Prostate gland (tissue), 2 donors: ENCODE data around the gene MAD1L1.

Source experiments
- CTCF ChIP-seq, 4 experiments: fragments of 200-600 bp in 2 of 4; fragments of 450-650 bp in 2 of 4; sonication (generic) in 2 of 4; IDR thresholded peaks; 1 replicate in 3 of 4; 2 replicates in 1 of 4; pipeline ENCODE4 v1.5.1; 2016 to 2019; ENCODE audit warnings: antibody characterized with exemption in 4 of 4, mild to moderate bottlenecking in 2 of 4, moderate library complexity in 2 of 4
- POLR2A ChIP-seq: fragments of 450-650 bp; IDR thresholded peaks from one replicate; pipeline ENCODE4 v1.6.1; 2016; ENCODE audit warnings: antibody characterized with exemption, mild to moderate bottlenecking
- POLR2AphosphoS5 ChIP-seq: sonication (generic); formaldehyde crosslinking; IDR thresholded peaks from one replicate; pipeline ENCODE4 v1.6.1; 2017; ENCODE audit warnings: antibody characterized with exemption

DNA sequence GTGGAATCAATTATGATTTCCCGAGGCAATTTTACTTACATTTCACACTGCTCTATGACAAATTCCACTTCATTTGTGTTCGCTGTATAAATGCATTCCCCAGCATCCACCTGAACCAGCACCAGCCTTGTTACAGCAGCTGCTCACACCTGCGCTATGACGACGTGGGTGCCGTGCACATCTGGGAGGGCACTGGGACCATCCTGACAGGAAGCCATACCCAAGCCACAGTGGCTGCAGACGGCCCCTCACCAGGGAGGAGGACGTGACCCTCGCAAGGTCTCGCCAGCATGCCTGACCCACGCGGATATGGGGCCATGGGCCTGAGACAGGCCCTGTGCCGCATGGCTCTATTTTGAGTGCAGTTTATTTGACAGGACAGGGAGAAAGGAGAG, 201.3 kb downstream of the MAD1L1 start:
- no peak for TF ChIP-seq CTCF (IDR thresholded peaks at IDR 0.05)
- TF ChIP-seq POLR2AphosphoS5: no peak
- TF ChIP-seq POLR2A: no peak
